ENCODE results near the gene STIM2. TPM values are rescaled to one million over a fixed set of nuclear protein-coding genes. Genes with fewer than 3 reads are reported as not detected.
A peak's percentile ranks its signal among the peaks of the same experiment; 100 is the strongest.

The STIM2 gene
- total RNA-seq, 6 experiments from 2014 or later, result 9.1 to 14.6 (median 9.6) TPM

- DNase-seq, result no peak
- TF ChIP-seq CTCF (IDR thresholded peaks at IDR 0.05) (no peak), POLR2A (IDR thresholded peaks at IDR 0.05) (no peak)
- Histone ChIP-seq H3K9me3 (no peaks in the 10 kb centered on the region), H3K4me3 (peak overlapping the region; percentile 63 to 78 (median 78)), H3K36me3 (no peaks in the 10 kb centered on the region), H3K27ac (no peak overlapping the region), H3K27me3 (no peaks in the 10 kb centered on the region), H3K4me1 (peaks cover 0 to 25% (median 11%) of the 10 kb centered on the region in 4 donors)
- intact Hi-C loops (cut with DNase I), result no loop called here
- no peak for ATAC-seq
- 0% methylated on average over 3 of the region's 3 CpGs for WGBS (ENCODE audit: insufficient coverage, low coverage, low lambda C conversion rate, missing lambda C conversion rate)
Measured at GRCh38 chr4:26862381-26862915, 1.8 kb downstream of the STIM2 start.

- no peak for ATAC-seq
- no peaks in the 10 kb centered on the region for H3K36me3 ChIP-seq
- TF ChIP-seq CTCF (IDR thresholded peaks at IDR 0.05) (no peak), POLR2A (IDR thresholded peaks at IDR 0.05) (no peak)
- peaks cover 0 to 19% (median 7%) of the 10 kb centered on the region in 4 donors for H3K4me1 ChIP-seq
- no peaks in the 10 kb centered on the region for H3K9me3 ChIP-seq
- intact Hi-C loops (cut with DNase I), result no loop called here
- peak overlapping the region in 1 of 3 donors; percentile 2 for H3K4me3 ChIP-seq
- WGBS (ENCODE audit: insufficient coverage, low coverage, low lambda C conversion rate, missing lambda C conversion rate), result 55% methylated on average over 5 of the region's 5 CpGs
- no peak for DNase-seq
- no peaks in the 10 kb centered on the region for H3K27me3 ChIP-seq
- H3K27ac ChIP-seq, result no peak overlapping the region
Measured at GRCh38 chr4:26863512-26863911, 2.9 kb downstream of the STIM2 start.

GRCh38 chr4:26864899-26865298 lies 4.3 kb downstream of the STIM2 start:
- no peaks in the 10 kb centered on the region for H3K27me3 ChIP-seq
- intact Hi-C loops (cut with DNase I), result no loop called here
- DNase-seq, result no peak
- H3K27ac ChIP-seq, result peak overlapping the region in 1 of 3 donors; percentile 2
- H3K4me3 ChIP-seq, result no peak overlapping the region
- no peaks in the 10 kb centered on the region for H3K9me3 ChIP-seq
- peaks cover 0 to 8% (median under 1%) of the 10 kb centered on the region in 4 donors for H3K4me1 ChIP-seq
- no peak for ATAC-seq
- no peak for TF ChIP-seq POLR2A (IDR thresholded peaks at IDR 0.05)
- TF ChIP-seq CTCF (IDR thresholded peaks at IDR 0.05), result no peak
- H3K36me3 ChIP-seq, result no peaks in the 10 kb centered on the region
- WGBS (ENCODE audit: insufficient coverage, low coverage, low lambda C conversion rate, missing lambda C conversion rate), result 48% methylated on average over 3 of the region's 3 CpGs

- ATAC-seq, result no peak
- H3K4me3 ChIP-seq, result no peak overlapping the region
- no peak for DNase-seq
- H3K27ac ChIP-seq, result no peak overlapping the region
- H3K27me3 ChIP-seq, result no peaks in the 10 kb centered on the region
- H3K36me3 ChIP-seq, result no peaks in the 10 kb centered on the region
- peaks cover 0 to 8% (median 0%) of the 10 kb centered on the region in 4 donors for H3K4me1 ChIP-seq
- intact Hi-C loops (cut with DNase I), result no loop called here
- 91% methylated on average over 1 of the region's 1 CpG for WGBS (ENCODE audit: insufficient coverage, low coverage, low lambda C conversion rate, missing lambda C conversion rate)
- no peaks in the 10 kb centered on the region for H3K9me3 ChIP-seq
- TF ChIP-seq POLR2A (IDR thresholded peaks at IDR 0.05) (no peak), CTCF (IDR thresholded peaks at IDR 0.05) (no peak)
Measured at GRCh38 chr4:26866203-26866602, 5.6 kb downstream of the STIM2 start.

Data from right lobe of liver (tissue), 6 donors.